ENCODE data around the gene PAAF1.

Gene PAAF1

GRCh38 chr11:73946798-73947458 is 70.1 kb downstream of the PAAF1 start:
- DNase-seq: peak; percentile 50 to 60

- DNase-seq: no peak
Observed at GRCh38 chr11:73949246-73949645, 72.4 kb downstream of the PAAF1 start.

DNA sequence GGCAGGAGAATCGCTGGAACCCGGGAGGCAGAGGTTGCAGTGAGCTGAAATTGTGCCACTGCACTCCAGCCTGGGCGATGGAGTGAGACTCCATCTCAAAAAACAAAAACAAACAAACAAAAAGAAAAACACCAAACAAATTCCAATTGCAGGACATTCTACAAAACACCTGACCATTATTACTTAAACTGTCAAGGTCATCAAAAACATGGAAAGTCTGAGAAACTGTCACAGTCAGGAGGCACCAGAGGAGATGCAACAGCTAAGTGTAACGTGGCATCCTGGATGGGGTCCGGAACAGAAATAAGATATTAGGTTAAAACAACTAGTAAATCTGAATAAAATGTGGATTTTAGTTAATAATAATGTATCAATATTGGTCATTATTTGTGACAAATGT is 73.1 kb downstream of the PAAF1 start:
- no peak for DNase-seq

DNA sequence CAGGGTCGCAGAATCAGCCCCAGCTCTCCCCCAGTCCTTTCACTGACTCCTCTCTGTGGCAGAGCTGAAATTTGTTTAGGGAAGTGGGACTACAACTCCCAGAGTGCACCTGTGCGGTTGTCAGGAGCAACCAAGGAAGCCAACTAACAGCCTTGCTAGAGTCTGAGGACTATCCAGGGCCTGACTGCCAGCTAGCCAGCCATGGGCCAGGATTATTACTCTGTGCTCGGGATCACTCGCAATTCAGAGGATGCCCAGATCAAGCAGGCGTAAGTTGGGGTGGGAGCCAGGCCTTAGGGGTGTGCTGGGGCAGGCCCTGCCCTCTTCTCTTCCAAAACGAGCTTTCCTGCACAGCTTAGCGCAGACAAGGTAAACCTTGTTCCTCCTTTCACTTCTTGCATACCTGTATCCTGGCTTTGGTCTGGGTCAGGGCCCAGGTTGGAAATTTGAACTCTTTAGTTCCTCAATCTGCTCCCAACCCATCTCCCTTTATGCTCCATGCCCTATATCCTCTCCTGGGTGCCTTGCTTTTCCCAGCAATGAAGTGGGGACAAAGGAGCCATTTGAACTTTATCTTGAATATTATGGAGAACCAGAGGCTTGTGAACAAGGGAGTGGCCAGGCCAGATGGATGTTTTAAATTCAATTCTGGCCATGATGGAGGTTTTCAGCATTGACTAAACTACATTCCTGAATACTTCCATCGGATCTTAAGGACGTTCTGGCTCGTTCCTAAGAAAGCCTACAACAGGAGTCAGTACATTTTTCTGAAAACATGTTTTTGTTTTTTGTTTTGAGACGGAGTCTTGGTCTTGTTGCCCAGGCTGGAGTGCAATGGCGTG is 74.3 kb downstream of the PAAF1 start, which contains the start of gene DNAJB13:
Gene DNAJB13 (plus strand): TSS at position 158 of the 842 bp plus-strand sequence. CDS start 44 bp downstream, at position 202.
- peak; percentile 91 to 92 for DNase-seq

GRCh38 chr11:73951797-73952196 is 75.0 kb downstream of the PAAF1 start:
- peak; percentile 71 to 76 for DNase-seq

GRCh38 chr11:73956876-73957653 is 80.3 kb downstream of the PAAF1 start:
- DNase-seq: no peak

- no peak for DNase-seq
Observed at GRCh38 chr11:73957654-73958361, 81.0 kb downstream of the PAAF1 start.

DNA sequence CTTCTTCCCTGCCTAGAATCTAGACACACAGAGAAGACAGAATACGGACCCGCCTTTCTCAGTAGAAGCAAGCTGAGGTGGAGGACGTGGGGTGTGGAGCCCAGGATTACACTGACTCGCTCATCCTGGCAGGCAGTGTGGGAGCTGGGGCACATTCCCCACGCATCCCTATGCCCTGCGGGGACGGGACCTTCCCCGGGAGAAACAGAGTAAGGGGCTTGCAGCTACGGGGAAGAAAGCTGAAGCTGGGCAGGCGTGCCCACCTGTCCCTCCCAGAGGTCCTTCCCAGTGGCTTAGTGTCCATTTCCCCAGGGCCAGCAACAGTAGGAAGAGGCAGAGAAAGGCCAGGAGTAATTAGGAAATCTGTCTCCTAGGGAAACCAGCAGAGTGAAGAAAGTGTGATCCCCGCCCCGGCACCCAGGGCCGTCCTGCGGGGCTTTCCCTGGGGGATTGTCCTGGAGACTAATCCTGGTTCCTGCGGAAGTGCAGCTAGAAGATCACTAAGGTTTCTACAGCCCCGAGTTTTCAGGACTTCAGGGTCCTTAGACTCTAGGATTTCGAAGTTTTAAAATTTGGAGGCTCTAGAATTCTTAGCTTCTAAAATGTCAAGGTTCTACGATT is 81.8 kb downstream of the PAAF1 start:
- DNase-seq: no peak

- no peak for DNase-seq
Observed at GRCh38 chr11:73961321-73961720, 84.5 kb downstream of the PAAF1 start.

GRCh38 chr11:73962101-73962705 is 85.4 kb downstream of the PAAF1 start:
- DNase-seq: no peak

- no peak for DNase-seq
Observed at GRCh38 chr11:73963861-73964260, 87.1 kb downstream of the PAAF1 start.

DNA sequence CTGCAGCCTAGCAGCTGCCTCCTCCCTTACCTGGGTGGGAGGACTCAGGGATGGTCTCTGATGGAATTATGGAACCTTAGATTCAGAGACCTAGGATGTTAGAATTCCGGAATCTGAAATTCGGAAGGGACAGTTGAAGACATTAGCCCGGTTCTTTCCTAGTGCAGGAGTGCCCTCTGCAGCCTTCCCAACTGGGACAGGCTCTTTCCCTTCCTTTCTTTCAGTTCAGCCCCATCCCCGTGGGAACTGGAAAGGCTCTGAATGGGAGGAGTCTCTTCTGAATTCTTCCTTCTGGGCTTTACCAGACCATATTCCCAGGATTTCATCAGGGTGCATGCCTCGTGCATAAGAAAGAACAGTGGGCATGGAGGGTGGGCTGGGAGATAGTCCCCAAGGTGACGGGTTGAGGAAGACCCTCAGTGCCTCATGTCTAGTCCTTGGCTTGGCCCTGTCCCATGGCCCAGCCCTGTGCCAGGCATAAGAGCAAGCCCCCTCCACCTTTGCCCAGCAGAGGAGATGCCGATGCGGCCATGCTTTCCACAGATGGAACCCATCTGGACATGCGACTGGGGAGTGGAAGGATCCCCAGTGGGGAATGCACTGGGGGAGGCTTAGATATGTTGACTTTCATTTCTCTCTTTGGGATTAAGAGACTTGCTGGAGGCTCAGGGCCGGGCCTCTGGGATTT is 88.4 kb downstream of the PAAF1 start:
- DNase-seq: no peak

- no peak for DNase-seq
Observed at GRCh38 chr11:73965764-73966121, 88.9 kb downstream of the PAAF1 start.

GRCh38 chr11:73968356-73968966 is 91.7 kb downstream of the PAAF1 start:
- no peak for DNase-seq

- DNase-seq: no peak
Observed at GRCh38 chr11:73969091-73969490, 92.3 kb downstream of the PAAF1 start.

- DNase-seq: no peak
Observed at GRCh38 chr11:73969991-73970800, 93.4 kb downstream of the PAAF1 start.

DNA sequence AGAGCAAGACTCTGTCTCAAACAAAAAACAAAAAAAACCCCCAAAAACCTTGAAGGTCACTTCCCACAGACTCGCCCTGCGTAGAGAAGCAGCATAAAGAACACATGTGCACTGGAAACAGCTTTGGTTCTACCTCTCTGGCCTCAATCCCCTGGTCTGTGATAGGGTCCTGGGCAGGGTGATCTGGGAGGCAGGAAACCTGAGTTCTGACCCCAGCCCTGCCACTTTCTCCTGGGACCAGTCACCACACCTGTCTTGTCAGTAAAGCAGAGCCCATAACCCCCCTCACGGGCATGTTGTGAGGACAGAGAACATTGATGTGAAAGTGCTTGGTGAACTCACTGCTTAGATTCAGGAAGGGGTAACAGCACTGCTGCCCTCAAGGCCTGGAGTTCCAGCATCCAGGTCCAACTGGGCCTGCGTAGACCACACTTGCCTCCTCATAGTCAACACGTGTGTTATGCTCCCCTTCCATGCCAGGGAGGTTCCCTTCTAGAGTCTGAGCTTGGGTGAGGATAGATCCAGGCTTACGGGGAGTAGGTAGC is 94.4 kb downstream of the PAAF1 start:
- DNase-seq: no peak

GRCh38 chr11:73972187-73972586 is 95.4 kb downstream of the PAAF1 start:
- DNase-seq: no peak

GRCh38 chr11:73972620-73973449 is 96.0 kb downstream of the PAAF1 start:
- no peak for DNase-seq
